A549 (cell line): ENCODE data around the gene ATP8A2. TPM values are rescaled to one million over a fixed set of nuclear protein-coding genes. Genes with fewer than 3 reads are reported as not detected.

Experiments
- ATAC-seq, 2 experiments: fragments of 200-7000 bp in 1 of 2; fragments of >200 bp in 1 of 2; cut with Nextera tagmentation in 1 of 2; cut with Tn5 transposase in 1 of 2; 3 replicates each; pipeline versions ENCODE4 v1.8.0 to v1.9.1; 2018 to 2020; ENCODE audit warnings: mild to moderate bottlenecking in 1 of 2, moderate library complexity in 1 of 2
- CTCF ChIA-PET: fragments of 300-600 bp; sonication (Branson Sonifier 250); formaldehyde crosslinking; extraction: SDS; loops from one replicate; lab custom pipeline; 2021; ENCODE audit warnings: antibody characterized with exemption, inconsistent platforms; lab: Yijun Ruan, JAX
- POLR2A ChIA-PET: fragments of 350-600 bp; formaldehyde crosslinking; extraction: SDS; loops from one replicate; lab custom pipeline; 2021; ENCODE audit warnings: antibody characterized with exemption, inconsistent platforms; lab: Yijun Ruan, JAX
- DNase-seq, 2 experiments: peaks; one replicate each; pipeline versions ENCODE4 v3.0.0 to v3.0.0-alpha.2; 2011 to 2016; ENCODE audit warnings: low read depth in 1 of 2, low spot score in 1 of 2
- FAIRE-seq: peaks from 2 replicates; lab custom pipeline; 2011; peaks lifted over from hg19 to GRCh38; lab: Jason Lieb, UNC
- H3K27ac ChIP-seq, 2 experiments: fragments of >200 bp; sonication (Bioruptor Twin); formaldehyde crosslinking; 3 replicates each; pipeline ENCODE4 v1.5.1; 2016 to 2017
- H3K4me1 ChIP-seq: fragments of >200 bp; sonication (Bioruptor Twin); formaldehyde crosslinking; 3 replicates; pipeline ENCODE4 v1.6.1; 2016
- H3K4me2 ChIP-seq: fragments of >200 bp; sonication (Bioruptor Twin); formaldehyde crosslinking; 3 replicates; pipeline ENCODE4 v1.6.1; 2016
- H3K4me3 ChIP-seq: fragments of >200 bp; sonication (Bioruptor Twin); formaldehyde crosslinking; 3 replicates; pipeline ENCODE4 v1.5.1; 2016
- H3K9me3 ChIP-seq: fragments of >200 bp; sonication (Bioruptor Twin); formaldehyde crosslinking; 3 replicates; pipeline ENCODE4 v1.6.1; 2016
- CHD2 ChIP-seq: fragments of 150-350 bp; IDR thresholded peaks from 2 replicates; pipeline ENCODE4 v1.6.1; 2014; ENCODE audit warnings: low read length; ENCODE audit not compliant: partially characterized antibody
- EHF ChIP-seq: fragments of 250-450 bp; sonication (Bioruptor Pico); IDR thresholded peaks from 2 replicates; pipeline ENCODE4 v1.5.0; 2020; ENCODE audit warnings: mild to moderate bottlenecking
- EHMT2 ChIP-seq: fragments of 200-600 bp; sonication (generic); IDR thresholded peaks from 2 replicates; pipeline ENCODE4 v1.6.1; 2016; ENCODE audit warnings: antibody characterized with exemption, low read depth, mild to moderate bottlenecking, moderate library complexity
- EP300 ChIP-seq, 2 experiments: fragments of >200 bp; sonication (Bioruptor Twin); formaldehyde crosslinking; IDR thresholded peaks; 2 replicates in 1 of 2; 3 replicates in 1 of 2; pipeline ENCODE4 v1.6.1; 2016 to 2017
- FOSL2 ChIP-seq, 2 experiments: fragments of 450-650 bp in 1 of 2; fragments of >200 bp in 1 of 2; sonication (Bioruptor Twin) in 1 of 2; formaldehyde crosslinking; IDR thresholded peaks; 2 replicates each; pipeline versions ENCODE4 v1.5.0 to v1.6.1; 2016 to 2020; ENCODE audit warnings: mild to moderate bottlenecking in 1 of 2, moderate library complexity in 1 of 2
- GATA3 ChIP-seq: IDR thresholded peaks from 2 replicates; pipeline ENCODE4 v1.6.1; 2012; ENCODE audit warnings: borderline replicate concordance
- HDAC2 ChIP-seq: fragments of 200-600 bp; sonication (generic); IDR thresholded peaks from 2 replicates; pipeline ENCODE4 v1.6.1; 2016
- JUN ChIP-seq, 2 experiments: fragments of >200 bp; sonication (Bioruptor Twin); formaldehyde crosslinking; IDR thresholded peaks; 2 replicates in 1 of 2; 3 replicates in 1 of 2; pipeline ENCODE4 v1.6.1; 2016 to 2017
- JUNB ChIP-seq: fragments of >200 bp; sonication (Bioruptor Twin); formaldehyde crosslinking; IDR thresholded peaks from 2 replicates; pipeline ENCODE4 v1.6.1; 2016
- MAFK ChIP-seq: fragments of 450-650 bp; IDR thresholded peaks from 2 replicates; pipeline ENCODE4 v1.6.1; 2014; ENCODE audit not compliant: partially characterized antibody
- MAZ ChIP-seq: fragments of 150-350 bp; IDR thresholded peaks from 2 replicates; pipeline ENCODE4 v1.6.1; 2014; ENCODE audit warnings: antibody characterized with exemption, low read depth, low read length, borderline replicate concordance
- MYC ChIP-seq: IDR thresholded peaks from 2 replicates; pipeline ENCODE4 v1.6.1; 2012; ENCODE audit warnings: mild to moderate bottlenecking, inconsistent platforms, low read length, improper control_type of control experiment, borderline replicate concordance
- NPAS2 ChIP-seq: fragments of 250-450 bp; sonication (Bioruptor Pico); IDR thresholded peaks from 2 replicates; pipeline ENCODE4 v1.8.0; 2022; ENCODE audit warnings: mild to moderate bottlenecking, moderate library complexity, borderline replicate concordance
- RAD21 ChIP-seq, 2 experiments: fragments of >200 bp in 1 of 2; sonication (Bioruptor Twin) in 1 of 2; formaldehyde crosslinking in 1 of 2; IDR thresholded peaks in 1 of 2; conservative IDR thresholded peaks in 1 of 2; 2 replicates in 1 of 2; 3 replicates in 1 of 2; pipeline ENCODE4 v1.6.1; 2012 to 2018; ENCODE audit warnings: inconsistent platforms in 1 of 2
- RARB ChIP-seq: fragments of 250-450 bp; sonication (Bioruptor Pico); IDR thresholded peaks from 2 replicates; pipeline ENCODE4 v1.8.0; 2021; ENCODE audit warnings: mild to moderate bottlenecking, moderate library complexity
- RCOR1 ChIP-seq: fragments of 150-350 bp; IDR thresholded peaks from 2 replicates; pipeline ENCODE4 v1.6.1; 2014; ENCODE audit warnings: antibody characterized with exemption, low read length, low read depth
- RNF2 ChIP-seq: fragments of 200-600 bp; sonication (generic); IDR thresholded peaks from 2 replicates; pipeline ENCODE4 v1.6.1; 2016; ENCODE audit warnings: low read depth, mild to moderate bottlenecking, antibody characterized with exemption, moderate library complexity, borderline replicate concordance
- TP53 ChIP-seq: fragments of 250-450 bp; sonication (Bioruptor Pico); IDR thresholded peaks from 2 replicates; pipeline ENCODE4 v1.5.0; 2021; ENCODE audit warnings: mild to moderate bottlenecking, moderate library complexity
- ZFP36 ChIP-seq: fragments of 450-650 bp; IDR thresholded peaks from 2 replicates; pipeline ENCODE4 v1.6.1; 2014; ENCODE audit warnings: borderline replicate concordance; ENCODE audit not compliant: partially characterized antibody
- WGBS: methylation state at CpG from one replicate; pipeline ENCODE4 v1.1.6; 2017; ENCODE audit errors: missing lambda C conversion rate; 5-methylcytosine and 5-hydroxymethylcytosine counted together
- polyA plus RNA-seq, 4 experiments: library from polyadenylated mRNA; depleted of rRNA in 3 of 4; stranded (reverse); fragments of >200 nt; fragmentation: RNase III in 1 of 4; extraction: RNeasy Plus Mini Kit Qiagen cat#74134 plus additional on column Dnase treatment in 1 of 4; gene quantifications; 2 replicates in 3 of 4; 3 replicates in 1 of 4; pipeline ENCODE4 v1.2.3, GENCODE V29; 2011 to 2017
- TF ChIP-seq, protein P1 (sequence below): fragments of >200 bp; sonication (Bioruptor Twin); formaldehyde crosslinking; IDR thresholded peaks from 3 replicates; pipeline ENCODE4 v1.6.1; 2016
- TF ChIP-seq, protein P2 (sequence below): fragments of 450-650 bp; IDR thresholded peaks from 2 replicates; pipeline ENCODE4 v1.6.1; 2014; ENCODE audit warnings: antibody characterized with exemption
- TF ChIP-seq, protein P3 (sequence below): IDR thresholded peaks from 2 replicates; pipeline ENCODE4 v1.6.1; 2012

The ATP8A2 gene
- polyA plus RNA-seq, 2 of the 4 experiments (the other 2 are of a cell fraction) = 0.03 TPM; not detected in 1

DNA sequence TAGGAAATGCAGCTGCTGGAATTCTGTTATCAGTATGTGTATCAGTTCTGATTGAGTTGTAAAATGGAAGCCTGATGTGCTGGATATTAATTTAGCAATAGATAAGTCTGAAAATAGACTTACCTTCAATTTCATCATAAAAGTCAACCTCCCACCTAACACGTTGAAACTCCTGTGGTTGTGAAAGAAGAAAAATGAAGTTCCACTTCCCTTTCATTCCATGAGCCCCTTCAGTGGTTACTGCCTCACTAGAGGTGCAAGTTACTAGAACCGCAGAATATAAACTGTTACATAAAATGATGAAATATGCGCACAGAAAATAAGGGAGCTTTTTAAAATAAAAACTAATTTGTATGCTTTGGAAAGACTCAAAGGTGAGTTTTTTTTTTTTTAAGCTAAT, 430.8 kb downstream of the ATP8A2 start:
- Histone ChIP-seq H3K9me3 (no peaks in the 10 kb centered on the region), H3K4me1 (no peaks in the 10 kb centered on the region), H3K4me3 (no peak overlapping the region), H3K4me2 (no peak overlapping the region), H3K27ac (no peak overlapping the region)
- FAIRE-seq (no peak), ATAC-seq (no peak), DNase-seq (no peak)
- TF ChIP-seq JUN (IDR thresholded peaks at IDR 0.05) = no peak
- no peak for TF ChIP-seq EHMT2
- 56% methylated on average over 3 of the region's 3 CpGs for WGBS
- CTCF ChIA-PET = no interaction called here
- POLR2A ChIA-PET = no interaction called here

DNA sequence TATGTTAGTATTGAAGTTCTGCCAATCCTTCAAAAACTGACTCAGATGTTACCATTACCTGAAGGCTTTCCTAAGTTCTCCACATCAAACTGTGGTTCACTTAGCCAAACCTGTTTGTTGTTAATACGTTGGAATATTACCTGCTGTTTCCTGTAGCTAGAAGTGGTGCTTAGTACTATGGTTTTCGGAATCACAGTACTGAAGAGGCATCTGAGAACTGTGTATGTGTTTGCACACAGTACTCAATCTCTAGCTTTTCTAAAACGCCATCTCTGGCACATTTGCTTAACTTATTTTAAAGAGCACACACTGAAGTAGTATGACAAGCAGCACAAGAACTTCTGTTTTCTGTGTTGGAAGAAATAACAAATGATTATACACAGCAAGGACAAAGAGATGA, 431.9 kb downstream of the ATP8A2 start:
- H3K9me3 ChIP-seq = no peaks in the 10 kb centered on the region
- no peak for ATAC-seq
- H3K4me3 ChIP-seq = no peak overlapping the region
- DNase-seq = no peak
- TF ChIP-seq JUN (IDR thresholded peaks at IDR 0.05) (no peak), RARB (CRISPR knock-in tag) (no peak), JUNB (no peak), EP300 (IDR thresholded peaks at IDR 0.05) (no peak), RAD21 (conservative IDR thresholded peaks at IDR 0.05 in 1 of 2, IDR thresholded peaks at IDR 0.05 in 1 of 2) (no peak), MAZ (no peak), EHF (CRISPR knock-in tag) (no peak), TP53 (CRISPR knock-in tag) (no peak), FOSL2 (IDR thresholded peaks at IDR 0.05) (no peak), FOSL2 (CRISPR knock-in tag; IDR thresholded peaks at IDR 0.05) (no peak), RNF2 (no peak), ZFP36 (no peak), GATA3 (no peak), RCOR1 (no peak), CHD2 (no peak)
- TF ChIP-seq, protein P1, sequence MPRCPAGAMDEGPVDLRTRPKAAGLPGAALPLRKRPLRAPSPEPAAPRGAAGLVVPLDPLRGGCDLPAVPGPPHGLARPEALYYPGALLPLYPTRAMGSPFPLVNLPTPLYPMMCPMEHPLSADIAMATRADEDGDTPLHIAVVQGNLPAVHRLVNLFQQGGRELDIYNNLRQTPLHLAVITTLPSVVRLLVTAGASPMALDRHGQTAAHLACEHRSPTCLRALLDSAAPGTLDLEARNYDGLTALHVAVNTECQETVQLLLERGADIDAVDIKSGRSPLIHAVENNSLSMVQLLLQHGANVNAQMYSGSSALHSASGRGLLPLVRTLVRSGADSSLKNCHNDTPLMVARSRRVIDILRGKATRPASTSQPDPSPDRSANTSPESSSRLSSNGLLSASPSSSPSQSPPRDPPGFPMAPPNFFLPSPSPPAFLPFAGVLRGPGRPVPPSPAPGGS = no peak
- TF ChIP-seq, protein P2, sequence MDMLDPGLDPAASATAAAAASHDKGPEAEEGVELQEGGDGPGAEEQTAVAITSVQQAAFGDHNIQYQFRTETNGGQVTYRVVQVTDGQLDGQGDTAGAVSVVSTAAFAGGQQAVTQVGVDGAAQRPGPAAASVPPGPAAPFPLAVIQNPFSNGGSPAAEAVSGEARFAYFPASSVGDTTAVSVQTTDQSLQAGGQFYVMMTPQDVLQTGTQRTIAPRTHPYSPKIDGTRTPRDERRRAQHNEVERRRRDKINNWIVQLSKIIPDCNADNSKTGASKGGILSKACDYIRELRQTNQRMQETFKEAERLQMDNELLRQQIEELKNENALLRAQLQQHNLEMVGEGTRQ = no peak
- no peak overlapping the region for H3K27ac ChIP-seq
- CTCF ChIA-PET = no interaction called here
- WGBS = 0% methylated on average over 3 of the region's 3 CpGs
- no peak overlapping the region for H3K4me2 ChIP-seq
- POLR2A ChIA-PET = no interaction called here
- no peaks in the 10 kb centered on the region for H3K4me1 ChIP-seq
- FAIRE-seq = no peak

DNA sequence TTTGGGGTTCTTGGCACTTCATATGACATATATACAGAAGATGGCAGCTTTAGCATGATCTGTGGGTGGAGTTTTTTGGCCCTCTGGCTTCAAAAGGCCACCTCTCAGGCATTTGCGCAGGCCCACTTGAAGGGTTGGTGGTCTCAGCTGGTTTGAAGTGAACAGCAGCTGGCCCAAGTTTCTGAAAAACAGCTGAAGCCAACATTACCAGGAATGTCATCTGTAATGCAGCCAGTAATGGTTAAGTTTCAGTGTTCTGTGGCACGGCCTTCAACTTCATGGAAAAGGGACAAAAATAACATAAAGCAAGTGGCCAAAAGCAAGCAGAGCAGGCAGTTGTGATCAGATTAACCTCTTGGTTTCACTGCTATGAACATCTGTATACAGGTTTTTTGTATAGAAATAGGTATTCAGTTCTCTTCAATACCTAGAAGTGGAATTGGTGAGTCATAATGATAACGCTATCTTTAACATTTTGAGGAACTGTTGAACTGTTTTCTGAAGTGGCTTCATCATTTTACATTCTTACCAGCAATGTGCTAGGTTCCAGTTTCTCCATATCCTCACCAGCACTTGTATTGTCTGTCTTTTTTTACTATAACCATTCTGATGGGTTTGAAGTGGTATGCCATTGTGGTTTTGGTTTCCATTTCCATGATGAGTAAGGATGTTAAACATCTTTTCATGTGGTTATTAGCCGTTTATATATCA, 434.6 kb downstream of the ATP8A2 start:
- WGBS = 8% methylated on average over 4 of the region's 4 CpGs
- Histone ChIP-seq H3K27ac (no peak overlapping the region), H3K4me2 (no peak overlapping the region), H3K9me3 (no peaks in the 10 kb centered on the region), H3K4me3 (no peak overlapping the region), H3K4me1 (no peaks in the 10 kb centered on the region)
- no peak for FAIRE-seq
- DNase-seq = no peak
- ChIA-PET CTCF (no interaction called here), POLR2A (no interaction called here)
- ATAC-seq = no peak
- no peak for TF ChIP-seq MYC
- no peak for TF ChIP-seq MAFK
- no peak for TF ChIP-seq JUN (IDR thresholded peaks at IDR 0.05)
- no peak for TF ChIP-seq HDAC2
- TF ChIP-seq NPAS2 (CRISPR knock-in tag) = no peak
- TF ChIP-seq, protein P3, sequence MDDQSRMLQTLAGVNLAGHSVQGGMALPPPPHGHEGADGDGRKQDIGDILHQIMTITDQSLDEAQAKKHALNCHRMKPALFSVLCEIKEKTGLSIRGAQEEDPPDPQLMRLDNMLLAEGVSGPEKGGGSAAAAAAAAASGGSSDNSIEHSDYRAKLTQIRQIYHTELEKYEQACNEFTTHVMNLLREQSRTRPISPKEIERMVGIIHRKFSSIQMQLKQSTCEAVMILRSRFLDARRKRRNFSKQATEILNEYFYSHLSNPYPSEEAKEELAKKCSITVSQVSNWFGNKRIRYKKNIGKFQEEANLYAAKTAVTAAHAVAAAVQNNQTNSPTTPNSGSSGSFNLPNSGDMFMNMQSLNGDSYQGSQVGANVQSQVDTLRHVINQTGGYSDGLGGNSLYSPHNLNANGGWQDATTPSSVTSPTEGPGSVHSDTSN = no peak
